HG02852 (cell line): ENCODE results near the gene NEURL1.

Source experiments
- ATAC-seq: cut with Tn5 transposase; IDR thresholded peaks from one replicate; pipeline ENCODE4 v1.9.1; 2021; ENCODE audit warnings: mild to moderate bottlenecking, moderate library complexity; ENCODE audit not compliant: unreplicated experiment

The NEURL1 gene

GRCh38 chr10:103493362-103493915, at the start of gene NEURL1:
NEURL1 (plus strand) TSS chr10:103493705; CDS start chr10:103494388, 683 bp downstream.
- no peak for ATAC-seq

- no peak for ATAC-seq
These were observed 49.0 kb upstream of the NEURL1 start for GRCh38 chr10:103444478-103444877.

- no peak for ATAC-seq
These were observed 48.1 kb upstream of the NEURL1 start for GRCh38 chr10:103445366-103445765.

GRCh38 chr10:103445767-103446567, 47.5 kb upstream of the NEURL1 start:
- no peak for ATAC-seq

GRCh38 chr10:103447187-103447586, 46.3 kb upstream of the NEURL1 start:
- ATAC-seq, result no peak

GRCh38 chr10:103448746-103449145, 44.8 kb upstream of the NEURL1 start:
- no peak for ATAC-seq

- ATAC-seq, result no peak
These were observed 44.0 kb upstream of the NEURL1 start for GRCh38 chr10:103449208-103450144.

- no peak for ATAC-seq
These were observed 43.3 kb upstream of the NEURL1 start for GRCh38 chr10:103450201-103450695.

- ATAC-seq, result no peak
These were observed 42.3 kb upstream of the NEURL1 start for GRCh38 chr10:103451091-103451813.

- peak; percentile 66 for ATAC-seq
These were observed 41.5 kb upstream of the NEURL1 start, which contains the start of gene CALHM2 for GRCh38 chr10:103451831-103452505. CALHM2 (minus strand) TSS chr10:103452370; CDS start chr10:103449941, 2,429 bp downstream.

- no peak for ATAC-seq
These were observed 40.8 kb upstream of the NEURL1 start for GRCh38 chr10:103452506-103453230.

- ATAC-seq, result no peak
These were observed 39.5 kb upstream of the NEURL1 start for GRCh38 chr10:103454026-103454425.

GRCh38 chr10:103455235-103455634, 38.3 kb upstream of the NEURL1 start:
- ATAC-seq, result no peak

- no peak for ATAC-seq
These were observed 37.3 kb upstream of the NEURL1 start for GRCh38 chr10:103456074-103456660.

GRCh38 chr10:103457176-103457712, 36.3 kb upstream of the NEURL1 start:
- no peak for ATAC-seq

- ATAC-seq, result no peak
These were observed 35.5 kb upstream of the NEURL1 start for GRCh38 chr10:103457896-103458583.

GRCh38 chr10:103458720-103459119, 34.8 kb upstream of the NEURL1 start, which contains the start of gene CALHM1:
CALHM1 (minus strand) TSS chr10:103458900; CDS start chr10:103458751, 149 bp downstream.
- peak; percentile 91 for ATAC-seq

- no peak for ATAC-seq
These were observed 33.9 kb upstream of the NEURL1 start for GRCh38 chr10:103459615-103460014.
